ENCODE results near the gene CELSR1.
"Not testable (repeated sequence)": the region's sequence is repeated elsewhere in the genome, so short reads cannot be mapped to it uniquely, and the experiment has no call there.

Gene CELSR1

GRCh38 chr22:46415776-46416519, 121.5 kb downstream of the CELSR1 start:
- no peak for DNase-seq

- no peak for DNase-seq
Observed at GRCh38 chr22:46414704-46415103, 122.7 kb downstream of the CELSR1 start.

GRCh38 chr22:46413725-46414379, 123.6 kb downstream of the CELSR1 start:
- DNase-seq = no peak

- DNase-seq = no peak
Observed at GRCh38 chr22:46411347-46411746, 126.1 kb downstream of the CELSR1 start.

GRCh38 chr22:46410291-46410808, 127.1 kb downstream of the CELSR1 start:
- DNase-seq = no peak

GRCh38 chr22:46409631-46410210, 127.7 kb downstream of the CELSR1 start:
- DNase-seq = no peak

- no peak for DNase-seq
Observed at GRCh38 chr22:46408568-46409506, 128.6 kb downstream of the CELSR1 start.

DNA sequence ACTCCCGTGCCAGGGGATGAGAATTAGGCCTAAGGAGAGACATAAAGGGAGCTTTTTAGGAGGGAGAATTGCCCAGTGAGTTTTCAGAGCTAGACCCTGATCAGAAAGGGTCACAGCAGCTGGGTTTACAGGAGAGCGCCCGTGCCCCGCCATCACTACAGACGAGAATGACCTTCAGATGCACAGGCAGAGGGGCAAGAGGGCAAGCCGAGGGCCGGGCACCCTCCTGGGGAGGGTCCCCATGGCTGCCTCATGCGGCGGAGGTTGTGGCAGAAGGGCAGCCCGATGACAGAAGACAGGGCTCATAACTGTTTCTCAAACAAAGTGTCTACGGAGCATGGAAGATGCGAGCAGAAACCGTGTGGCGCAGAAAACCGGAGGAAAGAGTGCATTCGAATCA, 129.7 kb downstream of the CELSR1 start:
- no peak for DNase-seq

GRCh38 chr22:46406791-46407190, 130.6 kb downstream of the CELSR1 start:
- no peak for DNase-seq

DNA sequence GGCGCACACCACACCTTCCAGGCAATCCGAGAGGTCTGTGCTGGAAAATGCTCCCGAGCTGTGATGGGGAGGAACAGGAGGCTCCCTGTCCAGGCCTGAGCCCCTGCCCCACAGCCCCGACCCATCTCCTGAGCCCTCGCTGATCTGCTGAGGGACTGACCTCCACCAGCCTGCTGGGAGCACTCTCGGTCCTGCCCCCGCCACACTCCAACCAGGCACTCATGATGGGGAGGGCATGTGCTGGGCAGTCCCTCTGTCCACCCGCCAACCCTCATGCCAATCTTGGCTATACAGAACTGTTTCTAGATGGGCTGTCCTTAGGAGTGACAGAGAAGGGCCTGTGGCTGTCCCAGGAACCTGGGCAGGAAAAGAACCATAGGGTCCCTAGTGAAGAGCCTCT, 131.1 kb downstream of the CELSR1 start:
- no peak for DNase-seq

DNA sequence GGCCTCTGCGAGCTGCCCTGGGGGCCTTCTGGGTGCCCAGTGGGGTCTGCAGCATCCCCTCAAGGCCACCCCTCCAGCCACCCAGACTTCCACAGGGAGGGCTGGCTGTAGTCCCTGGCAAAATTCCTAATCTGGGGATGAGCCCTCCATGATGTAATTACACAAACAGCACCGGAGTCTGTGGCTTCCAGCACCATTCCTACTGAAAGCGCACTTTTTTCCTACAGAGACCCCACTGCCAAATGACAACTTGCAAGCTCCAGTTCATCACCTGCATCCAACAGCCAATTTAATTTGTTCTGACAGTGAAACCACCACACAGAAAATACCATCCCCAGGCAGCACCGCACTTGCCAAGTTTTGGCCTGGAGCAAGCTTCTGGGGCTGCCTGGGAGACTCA, 131.5 kb downstream of the CELSR1 start:
- no peak for DNase-seq

DNA sequence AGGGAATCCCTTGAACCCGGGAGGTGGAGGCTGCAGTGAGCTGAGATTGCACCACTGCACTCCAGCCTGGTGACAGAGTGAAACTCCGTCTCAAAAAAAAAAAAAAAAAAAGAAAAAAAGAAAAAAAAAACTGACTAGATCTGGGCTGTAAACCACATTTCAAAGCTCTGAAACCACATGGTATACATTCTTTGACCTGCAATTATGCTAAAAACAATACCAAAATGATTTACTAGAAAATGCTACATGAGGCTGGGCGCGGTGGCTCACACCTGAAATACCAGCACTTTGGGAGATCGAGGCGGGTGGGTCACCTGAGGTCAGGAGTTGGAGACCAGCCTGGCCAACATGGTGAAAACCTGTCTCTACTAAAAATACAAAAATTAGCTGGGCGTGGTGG, 133.5 kb downstream of the CELSR1 start:
- DNase-seq = peak; percentile 13 to 30

GRCh38 chr22:46402505-46402904, 134.9 kb downstream of the CELSR1 start:
- peak in 1 of 2 donors; percentile 10 for DNase-seq

GRCh38 chr22:46401370-46401769, 136.1 kb downstream of the CELSR1 start:
- no peak for DNase-seq

GRCh38 chr22:46399251-46400024, 138.0 kb downstream of the CELSR1 start:
- no peak for DNase-seq

GRCh38 chr22:46397951-46398350, 139.5 kb downstream of the CELSR1 start:
- no peak for DNase-seq

- no peak for DNase-seq
Observed at GRCh38 chr22:46397514-46397913, 139.9 kb downstream of the CELSR1 start.

- not testable (repeated sequence) for DNase-seq
Observed at GRCh38 chr22:46397049-46397448, 140.4 kb downstream of the CELSR1 start.

DNA sequence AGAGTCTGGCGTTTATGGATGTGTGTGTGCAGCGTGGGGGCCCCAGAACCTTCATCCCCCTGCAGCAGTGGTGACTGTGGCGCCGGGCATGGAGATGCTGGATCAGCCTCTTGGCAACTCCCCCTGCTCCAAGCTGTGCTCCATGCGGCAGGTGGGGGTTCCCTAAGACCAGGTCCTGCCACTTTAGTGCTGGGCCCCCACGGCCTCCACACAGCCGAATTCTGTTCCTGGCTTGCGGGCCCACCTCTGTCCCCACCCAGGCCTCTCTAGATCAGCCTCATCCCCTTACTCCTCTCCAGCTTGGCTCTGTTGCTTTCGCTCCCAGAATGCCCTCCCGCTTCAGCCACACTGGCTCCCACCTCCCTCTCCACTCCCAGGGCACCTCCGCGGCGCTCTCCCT, 142.3 kb downstream of the CELSR1 start:
- no peak for DNase-seq

- DNase-seq = no peak
Observed at GRCh38 chr22:46394622-46395021, 142.8 kb downstream of the CELSR1 start.

GRCh38 chr22:46393873-46394272, 143.5 kb downstream of the CELSR1 start:
- no peak for DNase-seq
